ENCODE data around the gene FUNDC1.

GRCh38 chrX:44572340-44572938, 29.8 kb upstream of the FUNDC1 start:
- TF ChIP-seq EZH2phosphoT487 (IDR thresholded peaks at IDR 0.05; ENCODE audit: low read length), result no peak
- TF ChIP-seq CTCF (IDR thresholded peaks at IDR 0.05; ENCODE audit: low read length), result no peak
- no peak for TF ChIP-seq EZH2 (optimal IDR thresholded peaks at IDR 0.05; ENCODE audit: low read depth, low read length)
